A549 (cell line): ENCODE data around the gene WNT6. TPM values are rescaled to one million over a fixed set of nuclear protein-coding genes. Genes with fewer than 3 reads are reported as not detected.

Experiments used
- ATAC-seq, 2 experiments: fragments of 200-7000 bp in 1 of 2; fragments of >200 bp in 1 of 2; cut with Nextera tagmentation in 1 of 2; cut with Tn5 transposase in 1 of 2; 3 replicates each; pipeline versions ENCODE4 v1.8.0 to v1.9.1; 2018 to 2020; ENCODE audit warnings: mild to moderate bottlenecking in 1 of 2, moderate library complexity in 1 of 2
- CTCF ChIA-PET: fragments of 300-600 bp; sonication (Branson Sonifier 250); formaldehyde crosslinking; extraction: SDS; loops from one replicate; lab custom pipeline; 2021; ENCODE audit warnings: antibody characterized with exemption, inconsistent platforms; lab: Yijun Ruan, JAX
- POLR2A ChIA-PET: fragments of 350-600 bp; formaldehyde crosslinking; extraction: SDS; loops from one replicate; lab custom pipeline; 2021; ENCODE audit warnings: antibody characterized with exemption, inconsistent platforms; lab: Yijun Ruan, JAX
- DNase-seq, 2 experiments: peaks; one replicate each; pipeline versions ENCODE4 v3.0.0 to v3.0.0-alpha.2; 2011 to 2016; ENCODE audit warnings: low read depth in 1 of 2, low spot score in 1 of 2
- FAIRE-seq: peaks from 2 replicates; lab custom pipeline; 2011; peaks lifted over from hg19 to GRCh38; lab: Jason Lieb, UNC
- H3K27ac ChIP-seq, 2 experiments: fragments of >200 bp; sonication (Bioruptor Twin); formaldehyde crosslinking; 3 replicates each; pipeline ENCODE4 v1.5.1; 2016 to 2017
- H3K4me1 ChIP-seq: fragments of >200 bp; sonication (Bioruptor Twin); formaldehyde crosslinking; 3 replicates; pipeline ENCODE4 v1.6.1; 2016
- H3K4me2 ChIP-seq: fragments of >200 bp; sonication (Bioruptor Twin); formaldehyde crosslinking; 3 replicates; pipeline ENCODE4 v1.6.1; 2016
- H3K4me3 ChIP-seq: fragments of >200 bp; sonication (Bioruptor Twin); formaldehyde crosslinking; 3 replicates; pipeline ENCODE4 v1.5.1; 2016
- H3K9me3 ChIP-seq: fragments of >200 bp; sonication (Bioruptor Twin); formaldehyde crosslinking; 3 replicates; pipeline ENCODE4 v1.6.1; 2016
- BHLHE40 ChIP-seq: IDR thresholded peaks from 2 replicates; pipeline ENCODE4 v1.6.1; 2012; ENCODE audit warnings: low read depth, low read length, inconsistent platforms
- CBX2 ChIP-seq: fragments of 200-600 bp; sonication (generic); IDR thresholded peaks from 2 replicates; pipeline ENCODE4 v1.6.1; 2016; ENCODE audit warnings: low read depth, mild to moderate bottlenecking, borderline replicate concordance
- CHD4 ChIP-seq: fragments of 200-600 bp; sonication (generic); IDR thresholded peaks from 2 replicates; pipeline ENCODE4 v1.6.1; 2016; ENCODE audit warnings: antibody characterized with exemption, mild to moderate bottlenecking, borderline replicate concordance
- EHMT2 ChIP-seq: fragments of 200-600 bp; sonication (generic); IDR thresholded peaks from 2 replicates; pipeline ENCODE4 v1.6.1; 2016; ENCODE audit warnings: antibody characterized with exemption, low read depth, mild to moderate bottlenecking, moderate library complexity
- ESRRA ChIP-seq: fragments of 150-350 bp; IDR thresholded peaks from 2 replicates; pipeline ENCODE4 v1.6.1; 2014; ENCODE audit warnings: mild to moderate bottlenecking, low read length, borderline replicate concordance
- FOSB ChIP-seq: fragments of 250-450 bp; sonication (Bioruptor Pico); IDR thresholded peaks from 2 replicates; pipeline ENCODE4 v1.5.0; 2020; ENCODE audit warnings: mild to moderate bottlenecking, moderate library complexity
- FOXS1 ChIP-seq: fragments of 250-450 bp; sonication (Bioruptor Pico); IDR thresholded peaks from 2 replicates; pipeline ENCODE4 v1.5.0; 2020; ENCODE audit warnings: mild to moderate bottlenecking, moderate library complexity
- GATA3 ChIP-seq: IDR thresholded peaks from 2 replicates; pipeline ENCODE4 v1.6.1; 2012; ENCODE audit warnings: borderline replicate concordance
- HEYL ChIP-seq: fragments of 250-450 bp; sonication (Bioruptor Pico); IDR thresholded peaks from 2 replicates; pipeline ENCODE4 v1.8.0; 2021; ENCODE audit warnings: mild to moderate bottlenecking, moderate library complexity
- HOXA7 ChIP-seq: fragments of 250-450 bp; sonication (Bioruptor Pico); IDR thresholded peaks from 2 replicates; pipeline ENCODE4 v1.5.0; 2020; ENCODE audit warnings: mild to moderate bottlenecking, moderate library complexity
- HOXB13 ChIP-seq: fragments of 250-450 bp; sonication (Bioruptor Pico); IDR thresholded peaks from 2 replicates; pipeline ENCODE4 v1.5.0; 2020; ENCODE audit warnings: low read depth, mild to moderate bottlenecking, moderate library complexity
- HOXB5 ChIP-seq: fragments of 250-450 bp; sonication (Bioruptor Pico); IDR thresholded peaks from 2 replicates; pipeline ENCODE4 v1.5.0; 2020; ENCODE audit warnings: mild to moderate bottlenecking, moderate library complexity
- NPAS2 ChIP-seq: fragments of 250-450 bp; sonication (Bioruptor Pico); IDR thresholded peaks from 2 replicates; pipeline ENCODE4 v1.8.0; 2022; ENCODE audit warnings: mild to moderate bottlenecking, moderate library complexity, borderline replicate concordance
- ZFP36 ChIP-seq: fragments of 450-650 bp; IDR thresholded peaks from 2 replicates; pipeline ENCODE4 v1.6.1; 2014; ENCODE audit warnings: borderline replicate concordance; ENCODE audit not compliant: partially characterized antibody
- ZSCAN20 ChIP-seq: fragments of 250-450 bp; sonication (Bioruptor Pico); IDR thresholded peaks from 2 replicates; pipeline ENCODE4 v1.8.0; 2022; ENCODE audit warnings: mild to moderate bottlenecking, moderate library complexity
- WGBS: methylation state at CpG from one replicate; pipeline ENCODE4 v1.1.6; 2017; ENCODE audit errors: missing lambda C conversion rate; 5-methylcytosine and 5-hydroxymethylcytosine counted together
- polyA plus RNA-seq, 4 experiments: library from polyadenylated mRNA; depleted of rRNA in 3 of 4; stranded (reverse); fragments of >200 nt; fragmentation: RNase III in 1 of 4; extraction: RNeasy Plus Mini Kit Qiagen cat#74134 plus additional on column Dnase treatment in 1 of 4; gene quantifications; 2 replicates in 3 of 4; 3 replicates in 1 of 4; pipeline ENCODE4 v1.2.3, GENCODE V29; 2011 to 2017
- TF ChIP-seq, protein P1 (sequence below): IDR thresholded peaks from 2 replicates; pipeline ENCODE4 v1.6.1; 2012
- TF ChIP-seq, protein P2 (sequence below): IDR thresholded peaks from 2 replicates; pipeline ENCODE4 v1.6.1; 2012
- TF ChIP-seq, protein P3 (sequence below): fragments of 250-450 bp; sonication (Bioruptor Pico); IDR thresholded peaks from 2 replicates; pipeline ENCODE4 v1.5.0; 2020; ENCODE audit warnings: low read depth, mild to moderate bottlenecking, moderate library complexity
- TF ChIP-seq, protein P4 (sequence below): fragments of 450-650 bp; IDR thresholded peaks from 2 replicates; pipeline ENCODE4 v1.6.1; 2014; ENCODE audit warnings: antibody characterized with exemption
- TF ChIP-seq, protein P5 (sequence below): fragments of >200 bp; sonication (Bioruptor Twin); formaldehyde crosslinking; IDR thresholded peaks from 2 replicates; pipeline ENCODE4 v1.6.1; 2016
- TF ChIP-seq, protein P6 (sequence below): fragments of >200 bp; sonication (Bioruptor Twin); formaldehyde crosslinking; IDR thresholded peaks from 3 replicates; pipeline ENCODE4 v1.5.1; 2016

The WNT6 gene
- polyA plus RNA-seq, 2 of the 4 experiments (the other 2 are of a cell fraction), result 0.06 to 0.10 TPM

DNA sequence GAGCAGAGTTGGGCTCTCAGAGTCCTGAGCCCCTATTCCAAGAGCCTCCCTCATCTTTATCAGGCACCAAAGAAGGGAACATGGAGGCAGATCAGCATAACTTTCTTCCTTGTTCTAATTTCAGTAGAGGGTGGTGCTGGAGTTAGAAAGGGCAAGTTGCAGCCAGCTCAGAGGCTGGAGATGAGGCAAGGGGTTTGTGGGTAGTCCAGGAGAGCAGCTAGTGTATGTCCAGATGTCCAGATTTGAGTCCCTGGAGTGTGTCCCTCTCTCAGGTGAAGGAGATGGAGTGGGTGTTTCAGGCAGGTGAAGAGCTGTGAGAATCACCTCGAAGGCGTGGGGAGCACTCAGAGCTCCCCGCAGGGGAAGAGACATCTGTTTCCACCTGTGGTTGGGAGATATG, 27.5 kb upstream of the WNT6 start (continued):
- TF ChIP-seq HOXB5 (CRISPR knock-in tag), result no peak
- TF ChIP-seq, all 56 proteins: peak for 0

DNA sequence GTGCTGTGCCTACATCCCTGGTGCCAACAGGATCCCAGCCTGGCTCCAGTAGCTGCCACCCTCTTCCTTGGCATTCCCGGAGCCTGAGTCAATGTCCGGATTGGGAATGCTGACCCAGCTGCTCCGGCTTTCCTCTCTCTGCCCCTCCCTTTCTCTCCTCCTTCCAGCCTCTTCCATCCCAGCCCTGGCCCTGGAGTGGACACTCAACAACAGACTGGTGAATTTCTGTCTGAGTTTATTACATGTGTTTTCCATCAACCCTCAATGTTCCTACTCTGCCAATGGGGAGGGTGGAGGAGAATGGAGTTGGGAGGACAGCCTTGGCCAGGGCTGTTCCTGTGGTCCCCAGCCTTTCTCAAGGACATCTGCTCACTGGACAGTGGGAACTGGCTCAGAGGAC, 27.1 kb upstream of the WNT6 start:
- peaks cover 8% of the 10 kb centered on the region; the same call in 2 of the 3 replicates for H3K4me1 ChIP-seq
- ATAC-seq (peak; percentile 54 to 71; a peak in 4 of 6 replicates), DNase-seq (peak in 1 of 2 experiments; percentile 20), FAIRE-seq (no peak)
- TF ChIP-seq, protein P1, sequence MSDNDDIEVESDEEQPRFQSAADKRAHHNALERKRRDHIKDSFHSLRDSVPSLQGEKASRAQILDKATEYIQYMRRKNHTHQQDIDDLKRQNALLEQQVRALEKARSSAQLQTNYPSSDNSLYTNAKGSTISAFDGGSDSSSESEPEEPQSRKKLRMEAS, result no peak
- TF ChIP-seq CHD4 (no peak), ESRRA (no peak), EHMT2 (no peak), HOXB13 (no peak), NPAS2 (no peak), ZFP36 (no peak), GATA3 (no peak), FOSB (CRISPR knock-in tag) (no peak), FOXS1 (CRISPR knock-in tag) (no peak), HOXA7 (CRISPR knock-in tag) (no peak), HEYL (CRISPR knock-in tag) (no peak), CBX2 (no peak), BHLHE40 (no peak), ZSCAN20 (no peak)
- TF ChIP-seq, protein P2, sequence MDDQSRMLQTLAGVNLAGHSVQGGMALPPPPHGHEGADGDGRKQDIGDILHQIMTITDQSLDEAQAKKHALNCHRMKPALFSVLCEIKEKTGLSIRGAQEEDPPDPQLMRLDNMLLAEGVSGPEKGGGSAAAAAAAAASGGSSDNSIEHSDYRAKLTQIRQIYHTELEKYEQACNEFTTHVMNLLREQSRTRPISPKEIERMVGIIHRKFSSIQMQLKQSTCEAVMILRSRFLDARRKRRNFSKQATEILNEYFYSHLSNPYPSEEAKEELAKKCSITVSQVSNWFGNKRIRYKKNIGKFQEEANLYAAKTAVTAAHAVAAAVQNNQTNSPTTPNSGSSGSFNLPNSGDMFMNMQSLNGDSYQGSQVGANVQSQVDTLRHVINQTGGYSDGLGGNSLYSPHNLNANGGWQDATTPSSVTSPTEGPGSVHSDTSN, result no peak
- TF ChIP-seq, protein P3, sequence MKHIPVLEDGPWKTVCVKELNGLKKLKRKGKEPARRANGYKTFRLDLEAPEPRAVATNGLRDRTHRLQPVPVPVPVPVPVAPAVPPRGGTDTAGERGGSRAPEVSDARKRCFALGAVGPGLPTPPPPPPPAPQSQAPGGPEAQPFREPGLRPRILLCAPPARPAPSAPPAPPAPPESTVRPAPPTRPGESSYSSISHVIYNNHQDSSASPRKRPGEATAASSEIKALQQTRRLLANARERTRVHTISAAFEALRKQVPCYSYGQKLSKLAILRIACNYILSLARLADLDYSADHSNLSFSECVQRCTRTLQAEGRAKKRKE, result no peak
- TF ChIP-seq, protein P4, sequence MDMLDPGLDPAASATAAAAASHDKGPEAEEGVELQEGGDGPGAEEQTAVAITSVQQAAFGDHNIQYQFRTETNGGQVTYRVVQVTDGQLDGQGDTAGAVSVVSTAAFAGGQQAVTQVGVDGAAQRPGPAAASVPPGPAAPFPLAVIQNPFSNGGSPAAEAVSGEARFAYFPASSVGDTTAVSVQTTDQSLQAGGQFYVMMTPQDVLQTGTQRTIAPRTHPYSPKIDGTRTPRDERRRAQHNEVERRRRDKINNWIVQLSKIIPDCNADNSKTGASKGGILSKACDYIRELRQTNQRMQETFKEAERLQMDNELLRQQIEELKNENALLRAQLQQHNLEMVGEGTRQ, result no peak
- TF ChIP-seq, protein P5, sequence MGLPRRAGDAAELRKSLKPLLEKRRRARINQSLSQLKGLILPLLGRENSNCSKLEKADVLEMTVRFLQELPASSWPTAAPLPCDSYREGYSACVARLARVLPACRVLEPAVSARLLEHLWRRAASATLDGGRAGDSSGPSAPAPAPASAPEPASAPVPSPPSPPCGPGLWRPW, result no peak
- TF ChIP-seq, protein P6, sequence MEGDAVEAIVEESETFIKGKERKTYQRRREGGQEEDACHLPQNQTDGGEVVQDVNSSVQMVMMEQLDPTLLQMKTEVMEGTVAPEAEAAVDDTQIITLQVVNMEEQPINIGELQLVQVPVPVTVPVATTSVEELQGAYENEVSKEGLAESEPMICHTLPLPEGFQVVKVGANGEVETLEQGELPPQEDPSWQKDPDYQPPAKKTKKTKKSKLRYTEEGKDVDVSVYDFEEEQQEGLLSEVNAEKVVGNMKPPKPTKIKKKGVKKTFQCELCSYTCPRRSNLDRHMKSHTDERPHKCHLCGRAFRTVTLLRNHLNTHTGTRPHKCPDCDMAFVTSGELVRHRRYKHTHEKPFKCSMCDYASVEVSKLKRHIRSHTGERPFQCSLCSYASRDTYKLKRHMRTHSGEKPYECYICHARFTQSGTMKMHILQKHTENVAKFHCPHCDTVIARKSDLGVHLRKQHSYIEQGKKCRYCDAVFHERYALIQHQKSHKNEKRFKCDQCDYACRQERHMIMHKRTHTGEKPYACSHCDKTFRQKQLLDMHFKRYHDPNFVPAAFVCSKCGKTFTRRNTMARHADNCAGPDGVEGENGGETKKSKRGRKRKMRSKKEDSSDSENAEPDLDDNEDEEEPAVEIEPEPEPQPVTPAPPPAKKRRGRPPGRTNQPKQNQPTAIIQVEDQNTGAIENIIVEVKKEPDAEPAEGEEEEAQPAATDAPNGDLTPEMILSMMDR, result no peak
- peak overlapping the region in 1 of 2 experiments; percentile 50; a peak in 1 of 6 replicates for H3K27ac ChIP-seq
- H3K4me3 ChIP-seq, result no peak overlapping the region
- WGBS, result 6% methylated on average over 3 of the region's 3 CpGs
- H3K4me2 ChIP-seq, result peak overlapping the region; percentile 22; the same call in 2 of the 3 replicates
- H3K9me3 ChIP-seq, result peaks cover 5% of the 10 kb centered on the region; the same call in 1 of the 3 replicates
- ChIA-PET CTCF (interaction anchor here (1.0 to 5.0 kb wide), 5 partner anchors 11 to 122 kb away, joined by 4 to 22 read pairs (median 4); partner anchors contain the start of gene TTLL4), POLR2A (no interaction called here)
